ENCODE measurements around the gene IFNL2.

The IFNL2 gene

GRCh38 chr19:39282021-39282420 lies 13.8 kb downstream of the IFNL2 start:
- in situ Hi-C loops (cut with MboI; ENCODE audit: low pct_unique_long_range_greater_than_20kb, low sequenced_read_pairs), result no loop called here
- no peak for DNase-seq

- in situ Hi-C loops (cut with MboI; ENCODE audit: low pct_unique_long_range_greater_than_20kb, low sequenced_read_pairs), result no loop called here
Observed at GRCh38 chr19:39284032-39284431, 15.8 kb downstream of the IFNL2 start.

GRCh38 chr19:39293394-39293793 lies 25.2 kb downstream of the IFNL2 start:
- in situ Hi-C loops (cut with MboI; ENCODE audit: low pct_unique_long_range_greater_than_20kb, low sequenced_read_pairs), result no loop called here
- no peak for DNase-seq

More at GRCh38 chr19:39284032-39284431, 15.8 kb downstream of the IFNL2 start:
- DNase-seq, result no peak

GRCh38 chr19:39296055-39296645 lies 28.0 kb downstream of the IFNL2 start, which contains the start of gene IFNL1:
IFNL1 (plus strand) TSS chr19:39296407; CDS start chr19:39296422, 15 bp downstream.
- no peak for DNase-seq
- in situ Hi-C loops (cut with MboI; ENCODE audit: low pct_unique_long_range_greater_than_20kb, low sequenced_read_pairs), result no loop called here

- DNase-seq, result no peak
- in situ Hi-C loops (cut with MboI; ENCODE audit: low pct_unique_long_range_greater_than_20kb, low sequenced_read_pairs), result no loop called here
Observed at GRCh38 chr19:39296906-39297305, 28.7 kb downstream of the IFNL2 start.

GRCh38 chr19:39297931-39298634 lies 29.9 kb downstream of the IFNL2 start:
- DNase-seq, result no peak
- in situ Hi-C loops (cut with MboI; ENCODE audit: low pct_unique_long_range_greater_than_20kb, low sequenced_read_pairs), result no loop called here

GRCh38 chr19:39299404-39299803 lies 31.2 kb downstream of the IFNL2 start:
- in situ Hi-C loops (cut with MboI; ENCODE audit: low pct_unique_long_range_greater_than_20kb, low sequenced_read_pairs), result no loop called here
- DNase-seq, result no peak

GRCh38 chr19:39299832-39300231 lies 31.6 kb downstream of the IFNL2 start:
- in situ Hi-C loops (cut with MboI; ENCODE audit: low pct_unique_long_range_greater_than_20kb, low sequenced_read_pairs), result no loop called here
- DNase-seq, result no peak

GRCh38 chr19:39301021-39301420 lies 32.8 kb downstream of the IFNL2 start:
- in situ Hi-C loops (cut with MboI; ENCODE audit: low pct_unique_long_range_greater_than_20kb, low sequenced_read_pairs), result no loop called here

GRCh38 chr19:39301562-39301961 lies 33.4 kb downstream of the IFNL2 start:
- DNase-seq, result no peak
- in situ Hi-C loops (cut with MboI; ENCODE audit: low pct_unique_long_range_greater_than_20kb, low sequenced_read_pairs), result no loop called here

More at GRCh38 chr19:39301021-39301420, 32.8 kb downstream of the IFNL2 start:
- no peak for DNase-seq

- in situ Hi-C loops (cut with MboI; ENCODE audit: low pct_unique_long_range_greater_than_20kb, low sequenced_read_pairs), result no loop called here
- no peak for DNase-seq
Observed at GRCh38 chr19:39303373-39304184, 35.4 kb downstream of the IFNL2 start.

- in situ Hi-C loops (cut with MboI; ENCODE audit: low pct_unique_long_range_greater_than_20kb, low sequenced_read_pairs), result no loop called here
- DNase-seq, result no peak
Observed at GRCh38 chr19:39304185-39304513, 36.0 kb downstream of the IFNL2 start.

GRCh38 chr19:39304701-39305571 lies 36.7 kb downstream of the IFNL2 start:
- in situ Hi-C loops (cut with MboI; ENCODE audit: low pct_unique_long_range_greater_than_20kb, low sequenced_read_pairs), result no loop called here
- peak; percentile 64 for DNase-seq

GRCh38 chr19:39306075-39306474 lies 37.9 kb downstream of the IFNL2 start:
- in situ Hi-C loops (cut with MboI; ENCODE audit: low pct_unique_long_range_greater_than_20kb, low sequenced_read_pairs), result no loop called here
- DNase-seq, result no peak

- in situ Hi-C loops (cut with MboI; ENCODE audit: low pct_unique_long_range_greater_than_20kb, low sequenced_read_pairs), result no loop called here
- no peak for DNase-seq
Observed at GRCh38 chr19:39307046-39307821, 39.0 kb downstream of the IFNL2 start.

GRCh38 chr19:39307822-39308530 lies 39.8 kb downstream of the IFNL2 start:
- in situ Hi-C loops (cut with MboI; ENCODE audit: low pct_unique_long_range_greater_than_20kb, low sequenced_read_pairs), result no loop called here

GRCh38 chr19:39308531-39309304 lies 40.5 kb downstream of the IFNL2 start:
- no peak for DNase-seq
- in situ Hi-C loops (cut with MboI; ENCODE audit: low pct_unique_long_range_greater_than_20kb, low sequenced_read_pairs), result no loop called here

More at GRCh38 chr19:39307822-39308530, 39.8 kb downstream of the IFNL2 start:
- no peak for DNase-seq

Data from KBM-7 (cell line).